HS-27A (cell line): ENCODE results near the gene TEX264.

Experiments
- DNase-seq: peaks from one replicate; pipeline ENCODE4 v3.0.0-alpha.2; 2012; ENCODE audit warnings: low read depth, missing footprints

TEX264 gene

GRCh38 chr3:51696954-51697353 is 25.9 kb downstream of the TEX264 start:
- DNase-seq, result no peak

DNA sequence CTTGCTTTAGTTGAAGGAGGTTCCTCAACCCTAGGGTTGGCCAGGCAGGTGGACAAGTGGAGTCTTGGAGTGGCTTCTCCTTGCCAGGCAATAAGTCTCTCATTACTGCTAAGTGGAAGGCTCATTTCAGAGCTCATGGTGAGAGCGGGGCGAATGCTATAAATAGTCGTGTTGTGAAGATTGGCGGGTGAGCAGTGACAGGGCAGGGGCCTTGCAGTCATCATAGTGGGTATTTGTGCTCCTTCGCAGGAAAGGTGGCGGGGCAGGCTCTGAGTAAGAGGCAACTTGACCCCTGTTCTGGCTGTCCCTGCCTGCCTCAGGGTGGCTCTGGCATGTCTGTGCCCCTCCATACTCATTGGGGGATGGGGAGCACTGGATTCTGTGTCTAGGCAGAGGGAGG is 27.2 kb downstream of the TEX264 start:
- no peak for DNase-seq

DNA sequence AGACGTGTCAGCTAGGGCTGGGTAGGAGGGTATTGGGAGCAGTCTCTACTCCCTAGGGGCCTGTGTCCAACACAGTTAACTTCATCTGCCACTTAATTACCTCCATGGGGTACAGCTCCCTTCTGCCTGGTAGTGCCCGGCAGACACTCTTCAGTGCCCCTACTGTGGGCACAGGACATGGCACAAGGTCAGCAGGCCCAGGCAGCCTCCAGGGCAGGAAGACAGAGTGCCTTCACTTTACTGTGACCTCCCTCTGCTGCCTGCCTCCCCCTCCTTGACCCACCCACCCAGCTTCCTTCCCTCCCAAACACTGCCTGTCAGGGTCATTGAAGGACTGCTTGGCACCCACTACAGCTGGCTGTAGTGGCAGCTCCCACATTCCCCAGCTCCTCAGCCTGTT is 29.4 kb downstream of the TEX264 start:
- no peak for DNase-seq

GRCh38 chr3:51702156-51702555 is 31.1 kb downstream of the TEX264 start:
- no peak for DNase-seq

GRCh38 chr3:51703068-51703760 is 32.2 kb downstream of the TEX264 start:
- DNase-seq, result no peak

GRCh38 chr3:51703761-51704510 is 32.9 kb downstream of the TEX264 start:
- no peak for DNase-seq

GRCh38 chr3:51704511-51704950 is 33.5 kb downstream of the TEX264 start:
- no peak for DNase-seq

GRCh38 chr3:51705276-51706020 is 34.4 kb downstream of the TEX264 start:
- DNase-seq, result no peak

DNA sequence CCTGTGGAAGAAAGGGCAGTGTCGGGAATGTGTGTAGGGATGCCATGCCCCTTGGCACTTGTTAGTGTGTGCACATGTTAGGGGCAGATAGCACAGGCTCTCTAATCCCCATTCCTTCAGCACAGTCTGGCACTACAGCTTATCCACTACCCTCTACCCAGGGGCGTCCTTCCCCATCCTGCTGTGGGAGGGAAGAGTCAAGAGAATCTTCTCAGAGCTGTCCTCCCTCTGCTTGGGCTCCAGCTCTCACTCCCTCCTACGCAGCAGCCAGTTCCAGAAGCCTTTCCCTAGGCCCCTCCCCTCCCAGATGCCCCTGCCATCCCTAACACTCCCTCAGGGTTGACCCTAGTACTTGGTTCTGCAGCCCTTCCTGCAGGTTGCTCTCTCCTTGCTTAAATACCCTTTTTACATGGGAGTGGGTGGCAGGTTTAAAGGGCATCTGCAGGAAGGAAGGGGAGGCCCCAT is 35.0 kb downstream of the TEX264 start:
- DNase-seq, result no peak

DNA sequence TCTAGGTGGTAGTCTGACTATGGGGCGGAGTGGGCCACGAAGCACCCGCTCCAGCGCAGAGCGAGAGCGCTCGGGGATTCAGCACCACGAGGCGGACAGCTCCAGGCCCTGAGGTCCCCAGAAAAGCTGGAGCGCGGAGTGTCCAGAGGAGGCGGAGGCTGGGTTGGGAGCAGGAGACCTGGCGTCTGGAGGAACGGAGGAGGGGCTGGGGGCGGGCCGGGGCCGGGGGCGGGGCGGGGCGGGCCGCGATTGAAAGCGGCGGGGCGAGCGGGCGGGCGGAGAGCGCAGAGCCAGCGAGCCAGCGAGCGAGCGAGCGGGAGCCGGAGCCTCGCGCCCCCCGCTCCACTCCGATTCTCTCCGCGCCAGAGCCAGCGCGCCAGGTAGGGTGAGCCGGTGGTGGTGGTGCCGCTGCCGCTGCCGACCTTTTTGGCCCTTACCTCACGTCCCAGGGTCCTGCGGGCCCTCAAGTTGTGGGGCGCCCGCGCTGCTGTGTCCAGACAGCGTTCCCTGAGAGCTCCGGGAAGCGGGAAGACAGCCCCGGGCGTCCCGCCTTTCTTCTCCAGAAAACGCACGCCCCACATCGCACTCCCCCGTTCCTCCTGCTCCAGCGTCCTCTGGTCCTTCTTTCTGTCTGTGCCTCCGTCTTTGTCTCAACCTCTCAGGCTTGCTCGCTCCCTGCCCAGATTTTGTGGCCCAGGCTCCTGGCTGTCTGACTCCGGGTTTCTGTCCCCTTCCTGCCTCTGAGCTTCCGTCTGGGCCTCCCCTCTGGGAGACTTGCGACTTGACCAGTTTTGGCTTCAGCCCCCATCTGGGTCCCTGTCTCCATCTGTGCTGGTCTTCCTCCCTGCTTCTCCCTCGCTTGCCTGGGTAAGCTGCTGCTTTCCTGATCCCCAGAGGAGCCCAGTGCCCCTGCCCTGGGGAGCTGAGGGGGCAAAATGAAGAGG is 36.0 kb downstream of the TEX264 start, which contains the start of gene GRM2:
Gene GRM2, plus strand, starts transcription at position 281 of the 944 bp plus-strand sequence. CDS start 1,916 bp downstream, outside the sequence.
- no peak for DNase-seq

DNA sequence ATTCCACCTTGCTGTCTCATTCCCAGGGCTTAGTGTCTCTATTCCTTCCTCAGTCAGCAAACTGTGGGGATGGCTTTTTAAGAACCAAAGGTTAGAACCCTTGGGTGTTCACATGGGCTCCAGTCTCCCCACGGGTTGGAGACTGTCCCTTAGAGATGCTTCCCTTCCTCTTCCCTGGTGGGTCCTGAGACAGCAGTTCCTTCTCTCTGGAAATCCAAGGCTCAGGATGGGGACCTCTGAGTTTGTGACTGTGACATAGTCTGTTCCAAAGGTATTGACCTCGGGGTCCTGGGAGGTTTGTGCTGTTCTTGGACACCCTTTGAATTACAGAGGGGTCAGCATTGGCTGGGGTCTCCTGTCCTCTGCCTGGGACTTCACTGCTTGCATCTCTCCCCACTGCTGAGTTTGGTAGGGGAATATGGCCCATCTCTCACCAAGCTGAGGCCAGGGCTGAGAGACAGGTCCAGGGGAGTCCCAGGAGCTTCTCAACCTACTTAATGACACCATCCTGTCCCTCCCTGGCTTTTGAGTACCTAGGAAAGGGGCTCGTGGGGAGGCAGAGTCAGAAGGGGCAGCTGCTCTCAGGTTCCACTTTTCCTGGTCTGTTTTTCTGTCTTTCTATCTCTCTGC is 37.3 kb downstream of the TEX264 start:
- no peak for DNase-seq

GRCh38 chr3:51709004-51709420 is 38.0 kb downstream of the TEX264 start:
- no peak for DNase-seq

DNA sequence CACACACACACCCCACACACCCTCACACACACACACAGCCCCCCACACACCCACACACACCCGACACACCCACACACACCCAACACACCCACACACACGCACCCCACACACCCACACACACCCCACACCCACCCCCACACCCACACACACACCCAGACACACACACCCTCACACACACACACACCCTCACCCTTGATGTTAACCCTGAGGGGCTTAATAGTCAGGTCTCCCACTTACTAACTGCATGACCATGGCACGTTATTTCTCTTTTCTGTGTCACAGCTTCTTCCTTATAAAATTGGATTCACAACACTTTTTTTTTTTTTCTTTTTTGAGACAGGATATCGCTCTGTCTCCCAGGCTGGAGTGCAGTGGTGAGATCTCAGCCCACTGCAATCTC is 38.6 kb downstream of the TEX264 start:
- DNase-seq, result no peak

DNA sequence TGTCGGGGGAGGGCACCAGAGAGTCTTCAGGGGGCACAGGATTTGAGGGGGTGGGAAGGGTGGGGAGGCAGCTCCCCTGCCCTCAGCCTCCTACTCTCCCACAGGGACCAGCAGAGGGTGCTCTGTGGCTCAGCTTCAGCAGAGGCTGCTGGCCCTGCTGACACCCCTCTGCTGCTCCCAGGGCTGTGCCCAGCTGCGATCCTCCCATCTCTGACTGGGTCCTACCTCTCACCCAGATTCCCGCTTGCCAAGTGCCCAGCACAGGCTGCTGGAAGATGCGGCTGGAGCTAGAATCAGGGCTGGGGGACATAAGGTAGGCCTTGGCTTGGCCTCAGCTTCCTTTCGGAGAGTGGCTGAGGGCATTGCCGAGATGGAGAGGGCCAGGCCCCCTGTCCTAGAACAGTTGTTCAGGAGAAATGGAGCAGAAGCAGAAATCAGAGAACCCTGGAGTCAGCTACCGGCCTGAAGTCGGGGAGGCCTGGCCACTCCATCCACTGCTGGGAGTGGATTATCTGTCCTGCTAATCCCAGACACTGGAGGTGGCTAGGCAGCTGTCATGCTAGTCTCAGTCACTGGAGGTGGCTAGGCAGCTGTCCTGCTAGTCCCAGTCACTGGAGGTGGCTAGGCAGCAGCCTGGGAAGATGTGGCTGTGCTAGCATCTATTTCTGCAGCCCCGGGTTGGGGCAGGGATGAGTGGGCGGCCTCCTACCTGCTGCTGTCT is 39.7 kb downstream of the TEX264 start:
- DNase-seq, result no peak

- DNase-seq, result no peak
These were observed 40.4 kb downstream of the TEX264 start for GRCh38 chr3:51711352-51712037.

DNA sequence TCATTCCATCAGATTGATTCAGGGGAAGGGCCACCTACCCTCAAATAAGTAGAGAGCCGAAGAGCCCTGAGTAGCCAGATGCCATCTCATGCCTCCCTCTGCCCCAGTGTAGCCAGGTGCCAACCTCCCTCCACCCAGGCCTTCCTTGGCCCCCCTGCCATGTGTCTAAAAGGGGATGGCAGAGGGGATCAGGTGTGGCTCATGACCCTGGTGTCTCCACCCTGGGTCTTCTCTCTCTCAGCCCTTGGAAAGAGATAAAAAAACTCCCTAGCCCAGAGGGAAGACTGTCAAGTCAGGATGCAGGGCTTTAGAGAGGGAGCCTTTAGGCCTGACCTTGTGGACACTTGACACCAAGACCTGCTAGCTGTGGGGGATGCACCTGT is 41.0 kb downstream of the TEX264 start:
- DNase-seq, result no peak

- no peak for DNase-seq
These were observed 41.5 kb downstream of the TEX264 start for GRCh38 chr3:51712511-51712931.

DNA sequence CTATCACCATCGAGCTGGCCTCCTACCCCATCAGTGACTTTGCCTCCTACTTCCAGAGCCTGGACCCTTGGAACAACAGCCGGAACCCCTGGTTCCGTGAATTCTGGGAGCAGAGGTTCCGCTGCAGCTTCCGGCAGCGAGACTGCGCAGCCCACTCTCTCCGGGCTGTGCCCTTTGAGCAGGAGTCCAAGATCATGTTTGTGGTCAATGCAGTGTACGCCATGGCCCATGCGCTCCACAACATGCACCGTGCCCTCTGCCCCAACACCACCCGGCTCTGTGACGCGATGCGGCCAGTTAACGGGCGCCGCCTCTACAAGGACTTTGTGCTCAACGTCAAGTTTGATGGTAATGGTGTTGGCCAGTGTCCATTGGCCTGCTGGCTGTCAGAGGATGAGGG is 41.9 kb downstream of the TEX264 start:
- no peak for DNase-seq

GRCh38 chr3:51715231-51715976 is 44.4 kb downstream of the TEX264 start:
- DNase-seq, result no peak
